Amygdala (tissue), 56 donors: ENCODE results near the gene SOX12.
"Not testable (repeated sequence)": the region's sequence is repeated elsewhere in the genome, so short reads cannot be mapped to it uniquely, and the experiment has no call there.

Experiments
- DNase-seq, 56 donors: peaks; one replicate each; lab custom pipeline; 2025; lab: John Stamatoyannopoulos, UW

Gene SOX12

DNA sequence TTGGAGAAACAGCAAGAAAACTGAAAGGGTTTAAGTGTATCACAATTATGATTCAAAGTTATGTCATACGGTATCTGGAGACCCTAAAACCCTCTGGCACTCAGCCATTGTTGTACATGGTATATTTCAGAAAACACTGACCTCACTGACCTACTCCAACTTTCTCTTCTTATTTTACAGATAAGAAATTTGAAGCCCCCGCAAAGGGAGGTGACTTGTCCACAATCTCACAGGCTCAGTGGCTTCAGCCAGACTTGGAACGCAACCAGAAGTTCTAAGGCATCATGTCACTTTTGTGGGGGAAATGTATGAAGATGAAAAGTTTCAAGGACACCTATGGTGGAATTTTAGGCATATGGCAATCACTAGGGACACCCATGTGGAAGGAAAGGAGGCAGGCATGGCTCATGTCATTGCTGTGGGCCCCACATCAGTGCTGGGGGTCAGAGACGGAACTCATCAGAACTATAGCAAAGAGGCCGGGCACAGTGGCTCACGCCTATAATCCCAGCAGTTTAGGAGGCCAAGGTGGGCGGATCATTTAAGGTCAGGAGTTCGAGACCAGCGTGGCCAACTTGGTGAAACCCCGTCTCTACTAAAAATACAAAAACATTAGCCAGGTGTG lies 50.0 kb downstream of the SOX12 start:
- DNase-seq = no peak

DNA sequence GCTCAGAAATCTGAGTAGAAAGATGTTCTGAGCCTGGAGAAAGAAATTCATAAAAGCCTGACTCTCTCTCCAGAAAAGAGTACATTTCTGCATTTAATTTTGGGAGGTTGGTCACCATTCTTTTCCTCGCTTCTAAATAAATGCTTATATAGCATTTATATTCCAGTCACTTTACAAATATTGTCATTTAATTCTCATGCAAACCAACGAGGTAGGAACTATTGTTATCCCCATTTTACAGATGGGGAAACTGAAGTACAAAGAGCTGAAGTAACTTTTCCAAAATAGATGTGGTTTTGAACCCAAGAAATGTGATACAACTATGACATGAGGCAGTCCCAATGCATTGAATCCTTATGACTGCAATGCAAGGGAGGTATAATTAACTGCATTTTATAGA lies 50.7 kb downstream of the SOX12 start:
- DNase-seq = no peak

GRCh38 chr20:376750-377149 lies 51.4 kb downstream of the SOX12 start:
- no peak for DNase-seq

- not testable (repeated sequence) for DNase-seq
These were observed 52.2 kb downstream of the SOX12 start for GRCh38 chr20:377578-377977.

GRCh38 chr20:378961-379336 lies 53.6 kb downstream of the SOX12 start:
- no peak for DNase-seq
